H9 (cell line): ENCODE results near the gene EFS. TPM values are rescaled to one million over a fixed set of nuclear protein-coding genes. Genes with fewer than 3 reads are reported as not detected.

Experiments
- DNase-seq: peaks from one replicate; pipeline ENCODE4 v3.0.0-alpha.2; 2017
- H2AFZ ChIP-seq: one replicate; pipeline ENCODE4 v1.6.1; 2013; ENCODE audit warnings: mild to moderate bottlenecking, low read length, control low read depth, moderate library complexity
- H2AK5ac ChIP-seq: 2 replicates; pipeline ENCODE4 v1.6.1; 2013; ENCODE audit warnings: low read length, control low read depth, mixed read lengths; ENCODE audit not compliant: insufficient read length
- H2BK120ac ChIP-seq: one replicate; pipeline ENCODE4 v1.6.1; 2013; ENCODE audit warnings: low read depth, mild to moderate bottlenecking, low read length, control low read depth, inconsistent platforms; ENCODE audit not compliant: poor library complexity, severe bottlenecking
- H2BK12ac ChIP-seq: 2 replicates; pipeline ENCODE4 v1.6.1; 2013; ENCODE audit warnings: low read length, control low read depth, mixed read lengths, low read depth; ENCODE audit not compliant: insufficient read length
- H2BK15ac ChIP-seq: 2 replicates; pipeline ENCODE4 v1.6.1; 2013; ENCODE audit warnings: low read depth, low read length, control low read depth
- H2BK20ac ChIP-seq: one replicate; pipeline ENCODE4 v1.6.1; 2013; ENCODE audit warnings: low read depth, mild to moderate bottlenecking, low read length, control low read depth, inconsistent platforms; ENCODE audit not compliant: poor library complexity, severe bottlenecking
- H2BK5ac ChIP-seq: 2 replicates; pipeline ENCODE4 v1.6.1; 2013; ENCODE audit warnings: low read length, control low read depth, mixed read lengths; ENCODE audit not compliant: insufficient read length
- H3K14ac ChIP-seq: 2 replicates; pipeline ENCODE4 v1.6.1; 2013; ENCODE audit warnings: low read length, control low read depth; ENCODE audit not compliant: insufficient read depth
- H3K18ac ChIP-seq: 2 replicates; pipeline ENCODE4 v1.6.1; 2013; ENCODE audit warnings: low read depth, mild to moderate bottlenecking, mixed read lengths, low read length, control low read depth; ENCODE audit not compliant: insufficient read length
- H3K23ac ChIP-seq: 2 replicates; pipeline ENCODE4 v1.6.1; 2013; ENCODE audit warnings: low read length, control low read depth, mixed read lengths, low read depth; ENCODE audit not compliant: insufficient read length
- H3K23me2 ChIP-seq: 2 replicates; pipeline ENCODE4 v1.6.1; 2013; ENCODE audit warnings: low read depth, mild to moderate bottlenecking, mixed read lengths, low read length, control low read depth; ENCODE audit not compliant: insufficient read length, poor library complexity, severe bottlenecking
- H3K27ac ChIP-seq: 2 replicates; pipeline ENCODE4 v1.5.1; 2013; ENCODE audit warnings: low read length, control low read depth, mixed read lengths, low read depth; ENCODE audit not compliant: insufficient read length
- H3K27me3 ChIP-seq: 2 replicates; pipeline ENCODE4 v1.6.1; 2013; ENCODE audit warnings: low read length, control low read depth, inconsistent platforms; ENCODE audit not compliant: insufficient read depth
- H3K4ac ChIP-seq: 2 replicates; pipeline ENCODE4 v1.6.1; 2013; ENCODE audit warnings: low read depth, mild to moderate bottlenecking, control low read depth, inconsistent platforms, low read length, moderate library complexity
- H3K4me1 ChIP-seq: 2 replicates; pipeline ENCODE4 v1.6.1; 2013; ENCODE audit warnings: low read length, control low read depth, inconsistent platforms; ENCODE audit not compliant: insufficient read depth
- H3K4me2 ChIP-seq: 2 replicates; pipeline ENCODE4 v1.6.1; 2013; ENCODE audit warnings: low read length, control low read depth, mixed read lengths; ENCODE audit not compliant: insufficient read length, insufficient read depth
- H3K56ac ChIP-seq: 2 replicates; pipeline ENCODE4 v1.6.1; 2013; ENCODE audit warnings: low read depth, mild to moderate bottlenecking, mixed read lengths, low read length, control low read depth; ENCODE audit not compliant: insufficient read length
- H3K79me1 ChIP-seq: 2 replicates; pipeline ENCODE4 v1.6.1; 2013; ENCODE audit warnings: low read depth, mild to moderate bottlenecking, moderate library complexity, low read length, control low read depth, inconsistent platforms; ENCODE audit not compliant: insufficient read depth, poor library complexity, severe bottlenecking
- H3K79me2 ChIP-seq: 2 replicates; pipeline ENCODE4 v1.6.1; 2013; ENCODE audit warnings: low read length, control low read depth, inconsistent platforms; ENCODE audit not compliant: insufficient read depth
- H3K9ac ChIP-seq: 2 replicates; pipeline ENCODE4 v1.6.1; 2013; ENCODE audit warnings: low read length, control low read depth, mixed read lengths; ENCODE audit not compliant: insufficient read length; ENCODE audit errors: extremely low read depth
- H3K9me3 ChIP-seq: one replicate; pipeline ENCODE4 v1.6.1; 2013; ENCODE audit warnings: low read depth, low read length, inconsistent platforms; ENCODE audit not compliant: control insufficient read depth
- H3T11ph ChIP-seq: one replicate; pipeline ENCODE4 v1.6.1; 2013; ENCODE audit warnings: mild to moderate bottlenecking, low read length, control low read depth, inconsistent platforms
- H4K20me1 ChIP-seq: one replicate; pipeline ENCODE4 v1.6.1; 2013; ENCODE audit not compliant: control insufficient read depth, insufficient read length, insufficient read depth
- H4K5ac ChIP-seq: 2 replicates; pipeline ENCODE4 v1.6.1; 2013; ENCODE audit warnings: low read depth, mild to moderate bottlenecking, mixed read lengths, low read length, control low read depth; ENCODE audit not compliant: insufficient read length
- H4K8ac ChIP-seq: replicated peaks from 2 replicates; pipeline ENCODE4 v1.6.1; 2013; ENCODE audit warnings: low read length, control low read depth, mixed read lengths, low read depth; ENCODE audit not compliant: insufficient read length
- H4K91ac ChIP-seq: 2 replicates; pipeline ENCODE4 v1.6.1; 2013; ENCODE audit warnings: low read depth, mild to moderate bottlenecking, moderate library complexity, mixed read lengths, low read length, control low read depth; ENCODE audit not compliant: insufficient read length
- H3K27ac Mint-ChIP-seq, 3 experiments: 2 replicates in 2 of 3; 3 replicates in 1 of 3; pipeline ENCODE4 v1.8.0; 2020 to 2021; ENCODE audit warnings: mixed read lengths in 3 of 3, mild to moderate bottlenecking in 1 of 3, moderate library complexity in 1 of 3
- H3K27me3 Mint-ChIP-seq: 2 replicates; pipeline ENCODE4 v1.8.0; 2021; ENCODE audit warnings: low read depth, mild to moderate bottlenecking, moderate library complexity, mixed read lengths
- H3K36me3 Mint-ChIP-seq, 3 experiments: 2 replicates in 2 of 3; 3 replicates in 1 of 3; pipeline ENCODE4 v1.8.0; 2020 to 2021; ENCODE audit warnings: low read depth in 3 of 3, mixed read lengths in 3 of 3; ENCODE audit not compliant: insufficient read depth in 1 of 3
- H3K4me1 Mint-ChIP-seq, 2 experiments: 2 replicates each; pipeline ENCODE4 v1.8.0; 2020; ENCODE audit warnings: mixed read lengths in 2 of 2
- H3K4me3 Mint-ChIP-seq, 2 experiments: 2 replicates in 1 of 2; 3 replicates in 1 of 2; pipeline ENCODE4 v1.8.0; 2020 to 2021; ENCODE audit warnings: mild to moderate bottlenecking in 2 of 2, mixed read lengths in 2 of 2, moderate library complexity in 1 of 2
- H3K9me3 Mint-ChIP-seq, 2 experiments: 2 replicates in 1 of 2; 3 replicates in 1 of 2; pipeline ENCODE4 v1.8.0; 2020; ENCODE audit warnings: mild to moderate bottlenecking in 2 of 2, mixed read lengths in 2 of 2, moderate library complexity in 1 of 2
- CTCF ChIP-seq: fragments of 200-600 bp; sonication (generic); conservative IDR thresholded peaks from 3 replicates; pipeline ENCODE4 v1.8.0; 2021; ENCODE audit warnings: antibody characterized with exemption, mild to moderate bottlenecking
- whole genome bisulfite sequencing: extraction: QIAGEN DNeasy Blood & Tissue Kit; methylation state at CpG from one replicate; pipeline ENCODE4 v1.1.7; 2013; ENCODE audit warnings: missing lambda C conversion rate, low lambda C conversion rate, mixed read lengths; ENCODE audit not compliant: insufficient read length; ENCODE audit errors: extremely low coverage; 5-methylcytosine and 5-hydroxymethylcytosine counted together
- total RNA-seq: library from RNA; stranded (reverse); gene quantifications from 2 replicates; pipeline ENCODE4 v1.2.1, GENCODE V29; 2021

EFS gene
- total RNA-seq, 1 experiment from 2014 or later: 32.1 TPM

- DNase-seq: no peak
- Histone ChIP-seq H3K4me2 (no peak overlapping the region), H3K23ac (no peak overlapping the region), H2AK5ac (no peak overlapping the region), H3K27ac (no peak overlapping the region), H3K56ac (no peak overlapping the region), H2BK12ac (no peak overlapping the region), H4K91ac (no peak overlapping the region), H3K4me1 (no peaks in the 10 kb centered on the region; the same call in 1 of the 2 replicates), H2BK20ac (no peak overlapping the region), H3K9me3 (no peaks in the 10 kb centered on the region), H3K18ac (no peak overlapping the region), H2AFZ (no peak overlapping the region), H3K14ac (no peak overlapping the region), H3K79me2 (no peaks in the 10 kb centered on the region), H2BK120ac (no peak overlapping the region), H4K8ac (no peak overlapping the region), H3T11ph (no peak overlapping the region), H3K4ac (no peak overlapping the region), H4K20me1 (no peaks in the 10 kb centered on the region), H2BK15ac (no peak overlapping the region), H3K9ac (no peak overlapping the region), H2BK5ac (no peak overlapping the region), H3K79me1 (no peaks in the 10 kb centered on the region), H4K5ac (no peak overlapping the region), H3K27me3 (no peaks in the 10 kb centered on the region), H3K23me2 (no peaks in the 10 kb centered on the region)
- Mint-ChIP-seq H3K9me3 (peaks cover 39 to 47% of the 10 kb centered on the region in 2 experiments), H3K27me3 (peaks cover 32% of the 10 kb centered on the region), H3K27ac (no peak overlapping the region), H3K4me3 (no peak overlapping the region), H3K36me3 (peaks cover 1 to 11% (median 9%) of the 10 kb centered on the region in 3 experiments), H3K4me1 (peaks cover 11 to 12% of the 10 kb centered on the region in 2 experiments)
- no CpG with 5 or more reads among the region's 1 CpG for WGBS
- no peak for TF ChIP-seq CTCF
Measured at GRCh38 chr14:23339506-23340268, 25.3 kb downstream of the EFS start.
